K562 (cell line): Measurements from ENCODE around the gene ADAM10. TPM values are rescaled to one million over a fixed set of nuclear protein-coding genes. Genes with fewer than 3 reads are reported as not detected.

Source experiments
- ATF2 ChIP-seq: sonication (generic); formaldehyde crosslinking; IDR thresholded peaks from 2 replicates; pipeline ENCODE4 v1.8.1; 2022; ENCODE audit warnings: missing genetic modification reagents
- CREB3 ChIP-seq: fragments of 450-650 bp; conservative IDR thresholded peaks from 2 replicates; pipeline ENCODE4 v1.6.1; 2016; ENCODE audit warnings: missing genetic modification characterization, low read depth, mild to moderate bottlenecking, missing compliant biosample characterization, moderate library complexity
- HOMEZ ChIP-seq: fragments of 250-450 bp; sonication (Bioruptor Pico); IDR thresholded peaks from 2 replicates; pipeline ENCODE4 v1.4.0; 2020; ENCODE audit warnings: mild to moderate bottlenecking, moderate library complexity
- JUNB ChIP-seq: fragments of 450-650 bp; formaldehyde crosslinking; conservative IDR thresholded peaks from 2 replicates; pipeline ENCODE4 v1.4.0; 2020; ENCODE audit warnings: mild to moderate bottlenecking
- OTX1 ChIP-seq: fragments of 450-650 bp; formaldehyde crosslinking; IDR thresholded peaks from 2 replicates; pipeline ENCODE4 v1.4.0; 2022; ENCODE audit warnings: mild to moderate bottlenecking
- PTBP1 ChIP-seq: fragments of 200-400 bp; formaldehyde crosslinking; IDR thresholded peaks from 2 replicates; pipeline ENCODE4 v1.6.1; 2017; ENCODE audit warnings: low read depth, low read length
- PURB ChIP-seq: sonication (generic); formaldehyde crosslinking; IDR thresholded peaks from 2 replicates; pipeline ENCODE4 v1.9.0; 2021; ENCODE audit warnings: low read depth, mild to moderate bottlenecking, missing genetic modification reagents
- REST ChIP-seq, 2 experiments: fragments of 450-650 bp; formaldehyde crosslinking in 1 of 2; IDR thresholded peaks; 2 replicates each; pipeline versions ENCODE4 v1.4.0 to v1.6.1; 2014 to 2020; ENCODE audit warnings: mild to moderate bottlenecking in 2 of 2, borderline replicate concordance in 1 of 2, low read depth in 1 of 2
- SRSF9 ChIP-seq: fragments of 200-400 bp; formaldehyde crosslinking; IDR thresholded peaks from 2 replicates; pipeline ENCODE4 v1.6.1; 2017; ENCODE audit warnings: low read depth, low read length, borderline replicate concordance
- XRCC3 ChIP-seq: fragments of 450-650 bp; IDR thresholded peaks from 2 replicates; pipeline ENCODE4 v1.6.1; 2017; ENCODE audit warnings: mild to moderate bottlenecking, moderate library complexity
- ZBTB2 ChIP-seq: fragments of 450-650 bp; IDR thresholded peaks from 2 replicates; pipeline ENCODE4 v1.6.1; 2016; ENCODE audit warnings: antibody characterized with exemption
- ZBTB8A ChIP-seq: fragments of 450-650 bp; IDR thresholded peaks from 2 replicates; pipeline ENCODE4 v1.6.1; 2018; ENCODE audit warnings: mild to moderate bottlenecking, moderate library complexity; ENCODE audit not compliant: partially characterized antibody
- ZNF133 ChIP-seq: fragments of 250-450 bp; sonication (Bioruptor Pico); IDR thresholded peaks from 2 replicates; pipeline ENCODE4 v1.4.0; 2020; ENCODE audit warnings: mild to moderate bottlenecking
- polyA plus RNA-seq, 8 experiments: library from polyadenylated mRNA; depleted of rRNA in 4 of 8; stranded (reverse) in 5 of 8; unstranded in 3 of 8; fragments of >200 nt; fragmentation: Nextera tagmentation in 2 of 8; fragmentation: Illumina TruSeq in 1 of 8; extraction: Ambion mirVana in 2 of 8; extraction: Trizol in 1 of 8; gene quantifications; 2 replicates each; pipeline versions ENCODE4 v1.2.1 to v1.2.3, GENCODE V29; 2011 to 2014; ENCODE audit warnings: inconsistent platforms in 1 of 8, missing spikeins in 1 of 8
- total RNA-seq, 7 experiments: library from RNA; depleted of rRNA in 6 of 7; stranded (reverse); fragments of >200 nt in 6 of 7; fragmentation: Illumina TruSeq in 2 of 7; extraction: Trizol in 2 of 7; gene quantifications; 2 replicates each; pipeline versions ENCODE4 v1.2.1 to v1.2.3, GENCODE V29; 2011 to 2021; ENCODE audit warnings: low replicate concordance in 1 of 7

Gene ADAM10
- total and polyA plus RNA-seq, 9 of the 15 experiments (the other 6 are each of a cell fraction or from before 2014, with no cell fraction given) = 11.9 to 152 (median 57.3) TPM

GRCh38 chr15:58748852-58749531 lies 515 bp downstream of the ADAM10 start (continued):
- no peak for TF ChIP-seq REST (IDR thresholded peaks at IDR 0.05; ENCODE audit: borderline replicate concordance)
- TF ChIP-seq REST (CRISPR knock-in tag; IDR thresholded peaks at IDR 0.05; ENCODE audit: low read depth) = no peak
- no peak for TF ChIP-seq PURB (CRISPR knock-in tag)
- TF ChIP-seq ZNF133 (CRISPR knock-in tag) = no peak
- TF ChIP-seq CREB3 (tag) = no peak
- TF ChIP-seq XRCC3 = no peak
- TF ChIP-seq JUNB = no peak
- TF ChIP-seq SRSF9 = no peak
- TF ChIP-seq OTX1 = no peak
- TF ChIP-seq ATF2 (CRISPR knock-in tag) = no peak
- TF ChIP-seq HOMEZ = no peak
- TF ChIP-seq PTBP1 = no peak
- no peak for TF ChIP-seq ZBTB8A
- no peak for TF ChIP-seq ZBTB2
